ENCODE results near the gene CCDC184.

DNA sequence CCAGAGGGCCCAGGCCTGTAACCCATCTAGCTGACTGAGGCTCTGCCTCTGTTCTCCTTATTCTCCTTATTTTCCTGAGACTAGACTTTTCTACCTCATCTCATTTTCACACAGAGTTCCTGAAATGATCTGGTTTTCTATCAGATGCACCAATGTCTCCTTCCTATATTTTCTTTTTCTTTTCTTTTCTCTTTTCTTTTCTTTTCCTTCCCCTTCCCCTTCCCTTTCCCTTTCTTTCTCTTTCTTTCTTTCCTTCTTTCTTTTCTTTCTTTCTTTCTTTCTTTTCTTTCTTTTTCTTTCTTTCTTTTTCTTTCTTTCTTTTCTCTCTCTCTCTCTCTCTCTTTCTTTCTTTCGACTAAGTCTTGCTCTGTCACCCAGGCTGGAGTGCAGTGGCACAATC, 3.0 kb upstream of the CCDC184 start:
- TF ChIP-seq, protein P1, sequence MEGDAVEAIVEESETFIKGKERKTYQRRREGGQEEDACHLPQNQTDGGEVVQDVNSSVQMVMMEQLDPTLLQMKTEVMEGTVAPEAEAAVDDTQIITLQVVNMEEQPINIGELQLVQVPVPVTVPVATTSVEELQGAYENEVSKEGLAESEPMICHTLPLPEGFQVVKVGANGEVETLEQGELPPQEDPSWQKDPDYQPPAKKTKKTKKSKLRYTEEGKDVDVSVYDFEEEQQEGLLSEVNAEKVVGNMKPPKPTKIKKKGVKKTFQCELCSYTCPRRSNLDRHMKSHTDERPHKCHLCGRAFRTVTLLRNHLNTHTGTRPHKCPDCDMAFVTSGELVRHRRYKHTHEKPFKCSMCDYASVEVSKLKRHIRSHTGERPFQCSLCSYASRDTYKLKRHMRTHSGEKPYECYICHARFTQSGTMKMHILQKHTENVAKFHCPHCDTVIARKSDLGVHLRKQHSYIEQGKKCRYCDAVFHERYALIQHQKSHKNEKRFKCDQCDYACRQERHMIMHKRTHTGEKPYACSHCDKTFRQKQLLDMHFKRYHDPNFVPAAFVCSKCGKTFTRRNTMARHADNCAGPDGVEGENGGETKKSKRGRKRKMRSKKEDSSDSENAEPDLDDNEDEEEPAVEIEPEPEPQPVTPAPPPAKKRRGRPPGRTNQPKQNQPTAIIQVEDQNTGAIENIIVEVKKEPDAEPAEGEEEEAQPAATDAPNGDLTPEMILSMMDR (IDR thresholded peaks at IDR 0.05; ENCODE audit: low read depth, low read length, missing input control) = no peak
- TF ChIP-seq, protein P2, sequence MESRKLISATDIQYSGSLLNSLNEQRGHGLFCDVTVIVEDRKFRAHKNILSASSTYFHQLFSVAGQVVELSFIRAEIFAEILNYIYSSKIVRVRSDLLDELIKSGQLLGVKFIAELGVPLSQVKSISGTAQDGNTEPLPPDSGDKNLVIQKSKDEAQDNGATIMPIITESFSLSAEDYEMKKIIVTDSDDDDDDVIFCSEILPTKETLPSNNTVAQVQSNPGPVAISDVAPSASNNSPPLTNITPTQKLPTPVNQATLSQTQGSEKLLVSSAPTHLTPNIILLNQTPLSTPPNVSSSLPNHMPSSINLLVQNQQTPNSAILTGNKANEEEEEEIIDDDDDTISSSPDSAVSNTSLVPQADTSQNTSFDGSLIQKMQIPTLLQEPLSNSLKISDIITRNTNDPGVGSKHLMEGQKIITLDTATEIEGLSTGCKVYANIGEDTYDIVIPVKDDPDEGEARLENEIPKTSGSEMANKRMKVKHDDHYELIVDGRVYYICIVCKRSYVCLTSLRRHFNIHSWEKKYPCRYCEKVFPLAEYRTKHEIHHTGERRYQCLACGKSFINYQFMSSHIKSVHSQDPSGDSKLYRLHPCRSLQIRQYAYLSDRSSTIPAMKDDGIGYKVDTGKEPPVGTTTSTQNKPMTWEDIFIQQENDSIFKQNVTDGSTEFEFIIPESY (IDR thresholded peaks at IDR 0.05) = no peak
- no peak for TF ChIP-seq YY1 (IDR thresholded peaks at IDR 0.05)
- TF ChIP-seq RAD21 (IDR thresholded peaks at IDR 0.05) = no peak
- TF ChIP-seq HNF4G (IDR thresholded peaks at IDR 0.05) = no peak
- no peak for TF ChIP-seq SP1 (IDR thresholded peaks at IDR 0.05)

Measured in liver (tissue), 3 donors.